ENCODE data around the gene ARL14. TPM values are rescaled to one million over a fixed set of nuclear protein-coding genes. Genes with fewer than 3 reads are reported as not detected.

The ARL14 gene
- total RNA-seq, 1 donor from 2014 or later = 0.16 TPM

DNA sequence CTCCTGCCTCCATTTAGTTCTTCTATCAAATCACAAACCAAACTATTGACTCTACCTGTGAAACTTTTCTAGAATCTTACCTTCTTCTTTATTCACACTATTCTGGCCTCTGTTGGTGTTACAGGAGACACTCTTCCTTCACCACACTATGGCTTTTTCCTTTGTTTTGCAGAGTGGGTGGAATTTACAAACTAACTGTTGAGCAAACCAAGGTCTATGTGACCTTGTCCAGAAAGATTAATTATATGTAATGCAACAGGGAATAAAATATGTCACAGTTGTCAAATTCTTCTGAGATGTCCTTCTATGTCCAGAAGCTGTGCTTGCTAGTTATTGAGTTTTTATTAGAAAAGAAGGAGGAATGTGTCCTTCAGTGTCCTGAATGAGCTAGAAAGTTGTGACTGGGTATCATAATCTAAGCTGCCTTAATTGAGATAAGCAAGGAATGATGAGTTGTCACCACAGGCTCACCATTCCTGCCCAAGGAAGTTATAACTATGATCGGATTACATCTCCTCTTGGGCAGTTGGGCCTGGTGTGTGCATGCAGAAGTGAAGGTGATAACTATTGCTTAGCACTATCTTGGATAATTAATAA lies 21.7 kb downstream of the ARL14 start:
- Mint-ChIP-seq H3K27me3 (ENCODE audit: low read depth, unreplicated experiment) (no peaks in the 10 kb centered on the region), H3K4me3 (ENCODE audit: unreplicated experiment) (no peak overlapping the region), H3K36me3 (ENCODE audit: low read depth, unreplicated experiment) (no peaks in the 10 kb centered on the region), H3K9me3 (ENCODE audit: unreplicated experiment) (no peaks in the 10 kb centered on the region), H3K4me1 (ENCODE audit: low read depth, unreplicated experiment) (peaks cover 11% of the 10 kb centered on the region), H3K27ac (ENCODE audit: unreplicated experiment) (no peak overlapping the region)
- Histone ChIP-seq H3K4me2 (ENCODE audit: low read length) (peak overlapping the region; percentile 59), H3K4me1 (ENCODE audit: insufficient read depth, low read length) (peaks cover 24% of the 10 kb centered on the region), H3K27ac (ENCODE audit: low read depth, low read length) (peak overlapping the region; percentile 42), H4K20me1 (ENCODE audit: insufficient read depth, low read length) (no peaks in the 10 kb centered on the region), H3K9me3 (ENCODE audit: insufficient read depth, low read depth, low read length) (no peaks in the 10 kb centered on the region), H2AFZ (ENCODE audit: low read depth, low read length) (no peak overlapping the region), H3K9ac (ENCODE audit: low read length) (no peak overlapping the region), H3K79me2 (ENCODE audit: insufficient read depth, low read length) (no peaks in the 10 kb centered on the region), H3K4me3 (ENCODE audit: insufficient read depth, low read depth, low read length) (no peak overlapping the region), H3K36me3 (ENCODE audit: insufficient read depth, low read length) (no peaks in the 10 kb centered on the region), H3K27me3 (ENCODE audit: insufficient read depth, low read length) (no peaks in the 10 kb centered on the region)
- FAIRE-seq (no peak), DNase-seq (ENCODE audit: low read depth) (no peak)
- TF ChIP-seq, protein P1, sequence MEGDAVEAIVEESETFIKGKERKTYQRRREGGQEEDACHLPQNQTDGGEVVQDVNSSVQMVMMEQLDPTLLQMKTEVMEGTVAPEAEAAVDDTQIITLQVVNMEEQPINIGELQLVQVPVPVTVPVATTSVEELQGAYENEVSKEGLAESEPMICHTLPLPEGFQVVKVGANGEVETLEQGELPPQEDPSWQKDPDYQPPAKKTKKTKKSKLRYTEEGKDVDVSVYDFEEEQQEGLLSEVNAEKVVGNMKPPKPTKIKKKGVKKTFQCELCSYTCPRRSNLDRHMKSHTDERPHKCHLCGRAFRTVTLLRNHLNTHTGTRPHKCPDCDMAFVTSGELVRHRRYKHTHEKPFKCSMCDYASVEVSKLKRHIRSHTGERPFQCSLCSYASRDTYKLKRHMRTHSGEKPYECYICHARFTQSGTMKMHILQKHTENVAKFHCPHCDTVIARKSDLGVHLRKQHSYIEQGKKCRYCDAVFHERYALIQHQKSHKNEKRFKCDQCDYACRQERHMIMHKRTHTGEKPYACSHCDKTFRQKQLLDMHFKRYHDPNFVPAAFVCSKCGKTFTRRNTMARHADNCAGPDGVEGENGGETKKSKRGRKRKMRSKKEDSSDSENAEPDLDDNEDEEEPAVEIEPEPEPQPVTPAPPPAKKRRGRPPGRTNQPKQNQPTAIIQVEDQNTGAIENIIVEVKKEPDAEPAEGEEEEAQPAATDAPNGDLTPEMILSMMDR (IDR thresholded peaks at IDR 0.05; ENCODE audit: insufficient read depth, low read depth, low read length) = no peak
- no peak for TF ChIP-seq EZH2 (IDR thresholded peaks at IDR 0.05; ENCODE audit: insufficient read depth, low read length)

DNA sequence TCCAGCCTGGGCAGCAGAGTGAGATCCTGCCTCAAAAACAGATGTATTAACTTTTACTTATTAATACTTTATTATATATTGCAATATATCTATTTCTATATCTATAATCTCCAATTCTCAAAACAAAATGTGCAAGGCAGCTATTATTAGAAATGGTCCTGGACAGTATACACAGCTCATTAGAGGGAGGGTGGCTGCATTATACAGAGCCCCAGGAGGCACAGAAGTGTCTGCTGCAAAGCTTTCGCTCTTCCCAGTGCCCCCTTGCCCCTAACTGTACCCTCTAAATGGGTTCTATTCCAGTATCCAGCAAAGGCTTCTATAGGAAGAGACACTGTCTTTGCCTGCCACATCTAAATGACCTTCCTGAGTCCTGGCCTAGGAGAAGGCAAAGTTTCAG lies 24.5 kb downstream of the ARL14 start:
- H3K27me3 ChIP-seq (ENCODE audit: insufficient read depth, low read length) = no peaks in the 10 kb centered on the region
- TF ChIP-seq, protein P1 (IDR thresholded peaks at IDR 0.05; ENCODE audit: insufficient read depth, low read depth, low read length) = no peak
- no peak for TF ChIP-seq EZH2 (IDR thresholded peaks at IDR 0.05; ENCODE audit: insufficient read depth, low read length)
- no peak for FAIRE-seq

DNA sequence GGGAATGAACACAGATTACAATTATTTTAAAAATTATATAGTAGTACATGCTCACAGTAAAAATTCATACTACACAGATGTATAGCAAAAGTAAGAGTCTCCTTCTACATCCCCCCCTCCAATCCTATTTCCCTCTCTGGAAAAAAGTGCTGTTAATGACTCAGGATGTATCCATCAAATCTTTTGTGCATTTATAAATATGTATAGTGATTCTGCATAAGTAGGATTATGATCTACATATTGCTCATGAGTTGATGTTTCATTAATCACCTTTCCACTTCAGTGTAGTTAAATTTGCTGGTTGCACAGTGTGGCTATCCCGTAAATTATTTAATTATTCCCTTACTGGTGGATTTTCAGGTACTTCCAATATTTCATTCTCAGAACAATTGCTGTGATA lies 25.3 kb downstream of the ARL14 start:
- no peaks in the 10 kb centered on the region for H4K20me1 ChIP-seq (ENCODE audit: insufficient read depth, low read length)
- Mint-ChIP-seq H3K36me3 (ENCODE audit: low read depth, unreplicated experiment) (no peaks in the 10 kb centered on the region), H3K4me1 (ENCODE audit: low read depth, unreplicated experiment) (peaks cover 17% of the 10 kb centered on the region), H3K4me3 (ENCODE audit: unreplicated experiment) (no peak overlapping the region), H3K27me3 (ENCODE audit: low read depth, unreplicated experiment) (no peaks in the 10 kb centered on the region), H3K9me3 (ENCODE audit: unreplicated experiment) (no peaks in the 10 kb centered on the region), H3K27ac (ENCODE audit: unreplicated experiment) (no peak overlapping the region)
- no peaks in the 10 kb centered on the region for H3K27me3 ChIP-seq (ENCODE audit: insufficient read depth, low read length)
- H3K36me3 ChIP-seq (ENCODE audit: insufficient read depth, low read length) = no peaks in the 10 kb centered on the region
- H3K79me2 ChIP-seq (ENCODE audit: insufficient read depth, low read length) = no peaks in the 10 kb centered on the region
- peaks cover 26% of the 10 kb centered on the region for H3K4me1 ChIP-seq (ENCODE audit: insufficient read depth, low read length)
- H2AFZ ChIP-seq (ENCODE audit: low read depth, low read length) = no peak overlapping the region
- FAIRE-seq = no peak
- no peak for DNase-seq (ENCODE audit: low read depth)
- H3K9ac ChIP-seq (ENCODE audit: low read length) = no peak overlapping the region
- no peaks in the 10 kb centered on the region for H3K9me3 ChIP-seq (ENCODE audit: insufficient read depth, low read depth, low read length)
- no peak overlapping the region for H3K4me2 ChIP-seq (ENCODE audit: low read length)
- no peak overlapping the region for H3K4me3 ChIP-seq (ENCODE audit: insufficient read depth, low read depth, low read length)
- TF ChIP-seq, protein P1 (IDR thresholded peaks at IDR 0.05; ENCODE audit: insufficient read depth, low read depth, low read length) = no peak
- no peak for TF ChIP-seq EZH2 (IDR thresholded peaks at IDR 0.05; ENCODE audit: insufficient read depth, low read length)
- H3K27ac ChIP-seq (ENCODE audit: low read depth, low read length) = no peak overlapping the region

More for the DNA sequence above, 24.5 kb downstream of the ARL14 start:
- no peaks in the 10 kb centered on the region for H3K9me3 ChIP-seq (ENCODE audit: insufficient read depth, low read depth, low read length)
- no peak overlapping the region for H3K9ac ChIP-seq (ENCODE audit: low read length)
- no peaks in the 10 kb centered on the region for H3K27me3 Mint-ChIP-seq (ENCODE audit: low read depth, unreplicated experiment)
- no peak overlapping the region for H3K4me2 ChIP-seq (ENCODE audit: low read length)
- H3K4me3 ChIP-seq (ENCODE audit: insufficient read depth, low read depth, low read length) = no peak overlapping the region
- H3K4me3 Mint-ChIP-seq (ENCODE audit: unreplicated experiment) = no peak overlapping the region
- no peaks in the 10 kb centered on the region for H3K9me3 Mint-ChIP-seq (ENCODE audit: unreplicated experiment)
- no peak overlapping the region for H3K27ac ChIP-seq (ENCODE audit: low read depth, low read length)
- DNase-seq (ENCODE audit: low read depth) = no peak
- no peaks in the 10 kb centered on the region for H3K79me2 ChIP-seq (ENCODE audit: insufficient read depth, low read length)
- H3K4me1 ChIP-seq (ENCODE audit: insufficient read depth, low read length) = peaks cover 29% of the 10 kb centered on the region
- H3K36me3 ChIP-seq (ENCODE audit: insufficient read depth, low read length) = no peaks in the 10 kb centered on the region
- H4K20me1 ChIP-seq (ENCODE audit: insufficient read depth, low read length) = no peaks in the 10 kb centered on the region
- no peak overlapping the region for H2AFZ ChIP-seq (ENCODE audit: low read depth, low read length)
- H3K27ac Mint-ChIP-seq (ENCODE audit: unreplicated experiment) = no peak overlapping the region
- peaks cover 17% of the 10 kb centered on the region for H3K4me1 Mint-ChIP-seq (ENCODE audit: low read depth, unreplicated experiment)
- H3K36me3 Mint-ChIP-seq (ENCODE audit: low read depth, unreplicated experiment) = no peaks in the 10 kb centered on the region

Data from astrocyte (in vitro differentiated cells and primary cell).